ENCODE measurements around the gene FBXO45. TPM values are rescaled to one million over a fixed set of nuclear protein-coding genes. Genes with fewer than 3 reads are reported as not detected.

FBXO45 gene
- total and polyA plus RNA-seq, 3 donors from 2014 or later = 11.0 to 20.4 (median 16.4) TPM

DNA sequence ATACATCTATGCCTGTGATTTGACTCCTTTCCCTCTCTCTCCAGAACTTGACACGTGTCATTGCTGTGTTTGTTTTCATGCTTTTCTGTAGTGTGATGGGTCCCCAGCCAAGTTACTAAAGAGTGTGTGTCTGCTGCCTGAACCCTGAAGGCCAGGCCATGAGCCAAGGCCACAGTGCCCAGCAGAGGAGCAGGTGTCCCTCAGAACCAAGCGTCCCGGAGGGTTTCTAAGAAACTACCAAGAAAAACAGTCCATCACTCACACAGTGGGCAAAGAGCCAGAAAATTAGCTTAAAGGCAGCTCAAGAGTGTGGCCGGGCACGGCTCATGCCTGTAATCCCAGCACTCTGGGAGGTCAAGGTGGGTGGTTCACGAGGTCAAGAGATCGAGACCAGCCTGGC lies 35.2 kb downstream of the FBXO45 start:
- H3K27ac ChIP-seq = no peak overlapping the region
- 57 to 63% methylated on average over 7 of the region's 7 CpGs for WGBS, 2 donors
- no peak for TF ChIP-seq POLR2A (IDR thresholded peaks at IDR 0.05)
- TF ChIP-seq, protein P1, sequence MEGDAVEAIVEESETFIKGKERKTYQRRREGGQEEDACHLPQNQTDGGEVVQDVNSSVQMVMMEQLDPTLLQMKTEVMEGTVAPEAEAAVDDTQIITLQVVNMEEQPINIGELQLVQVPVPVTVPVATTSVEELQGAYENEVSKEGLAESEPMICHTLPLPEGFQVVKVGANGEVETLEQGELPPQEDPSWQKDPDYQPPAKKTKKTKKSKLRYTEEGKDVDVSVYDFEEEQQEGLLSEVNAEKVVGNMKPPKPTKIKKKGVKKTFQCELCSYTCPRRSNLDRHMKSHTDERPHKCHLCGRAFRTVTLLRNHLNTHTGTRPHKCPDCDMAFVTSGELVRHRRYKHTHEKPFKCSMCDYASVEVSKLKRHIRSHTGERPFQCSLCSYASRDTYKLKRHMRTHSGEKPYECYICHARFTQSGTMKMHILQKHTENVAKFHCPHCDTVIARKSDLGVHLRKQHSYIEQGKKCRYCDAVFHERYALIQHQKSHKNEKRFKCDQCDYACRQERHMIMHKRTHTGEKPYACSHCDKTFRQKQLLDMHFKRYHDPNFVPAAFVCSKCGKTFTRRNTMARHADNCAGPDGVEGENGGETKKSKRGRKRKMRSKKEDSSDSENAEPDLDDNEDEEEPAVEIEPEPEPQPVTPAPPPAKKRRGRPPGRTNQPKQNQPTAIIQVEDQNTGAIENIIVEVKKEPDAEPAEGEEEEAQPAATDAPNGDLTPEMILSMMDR (IDR thresholded peaks at IDR 0.05) = no peak
- H3K4me3 ChIP-seq = no peak overlapping the region
- intact Hi-C loops (cut with DNase I; ENCODE audit: low total_unique reads) = no loop called here
- no peak for DNase-seq
- no peaks in the 10 kb centered on the region for H3K27me3 ChIP-seq
- H3K4me1 ChIP-seq = no peaks in the 10 kb centered on the region
- no peaks in the 10 kb centered on the region for H3K9me3 ChIP-seq
- H3K36me3 ChIP-seq (ENCODE audit: low read depth, missing control alignments) = no peaks in the 10 kb centered on the region

DNA sequence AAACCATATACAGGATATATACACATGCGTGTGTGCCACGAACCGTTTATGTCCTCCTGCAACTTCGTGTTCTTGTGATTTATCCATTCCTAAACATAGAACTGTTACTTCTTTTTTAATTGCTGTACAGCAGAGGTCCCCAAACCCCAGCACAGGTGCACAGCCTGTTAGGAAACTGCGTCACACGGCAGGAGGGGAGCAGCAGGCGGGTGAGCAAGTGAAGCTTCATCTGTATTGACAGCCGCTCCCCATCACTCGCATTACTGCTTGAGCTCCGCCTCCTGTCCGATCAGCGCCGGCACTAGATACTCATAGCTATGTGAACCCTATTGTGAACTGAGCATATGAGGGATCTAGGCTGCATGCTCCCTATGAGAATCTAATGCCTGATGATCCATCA lies 36.1 kb downstream of the FBXO45 start:
- no peaks in the 10 kb centered on the region for H3K27me3 ChIP-seq
- H3K4me3 ChIP-seq = no peak overlapping the region
- no peak for DNase-seq
- no peaks in the 10 kb centered on the region for H3K4me1 ChIP-seq
- TF ChIP-seq, protein P1 (IDR thresholded peaks at IDR 0.05) = no peak
- TF ChIP-seq POLR2A (IDR thresholded peaks at IDR 0.05) = no peak
- intact Hi-C loops (cut with DNase I; ENCODE audit: low total_unique reads) = no loop called here
- no peaks in the 10 kb centered on the region for H3K9me3 ChIP-seq
- no peaks in the 10 kb centered on the region for H3K36me3 ChIP-seq (ENCODE audit: low read depth, missing control alignments)
- WGBS, 2 donors = 65 to 73% methylated on average over 13 of the region's 13 CpGs
- no peak overlapping the region for H3K27ac ChIP-seq

DNA sequence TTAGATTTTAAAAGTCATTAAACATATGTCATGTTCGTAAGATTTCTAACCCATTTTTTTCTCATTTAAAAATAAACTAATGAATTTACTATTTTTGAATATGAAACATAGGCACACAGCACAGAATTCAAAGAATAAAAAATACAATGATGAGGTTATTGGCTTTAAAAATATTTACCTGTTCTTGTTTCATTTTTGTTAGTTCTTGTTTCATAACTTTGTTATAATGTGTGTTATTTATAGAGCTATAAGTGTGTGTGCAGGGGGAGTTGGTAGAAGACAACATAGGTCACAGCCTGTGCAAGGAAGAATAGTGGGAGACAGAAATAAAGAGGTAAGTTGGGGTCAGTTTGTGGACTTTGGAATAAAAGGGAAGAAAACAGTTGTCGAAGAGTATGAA lies 40.2 kb downstream of the FBXO45 start:
- Histone ChIP-seq H3K9me3 (no peaks in the 10 kb centered on the region), H3K27me3 (no peaks in the 10 kb centered on the region), H3K4me3 (no peak overlapping the region), H3K4me1 (peaks cover 10% of the 10 kb centered on the region), H3K27ac (no peak overlapping the region), H3K36me3 (ENCODE audit: low read depth, missing control alignments) (no peaks in the 10 kb centered on the region)
- TF ChIP-seq POLR2A (IDR thresholded peaks at IDR 0.05) = no peak
- TF ChIP-seq, protein P1 (IDR thresholded peaks at IDR 0.05) = no peak
- WGBS, 2 donors = 89 to 90% methylated on average over 2 of the region's 2 CpGs
- DNase-seq = no peak
- intact Hi-C loops (cut with DNase I; ENCODE audit: low total_unique reads) = no loop called here

DNA sequence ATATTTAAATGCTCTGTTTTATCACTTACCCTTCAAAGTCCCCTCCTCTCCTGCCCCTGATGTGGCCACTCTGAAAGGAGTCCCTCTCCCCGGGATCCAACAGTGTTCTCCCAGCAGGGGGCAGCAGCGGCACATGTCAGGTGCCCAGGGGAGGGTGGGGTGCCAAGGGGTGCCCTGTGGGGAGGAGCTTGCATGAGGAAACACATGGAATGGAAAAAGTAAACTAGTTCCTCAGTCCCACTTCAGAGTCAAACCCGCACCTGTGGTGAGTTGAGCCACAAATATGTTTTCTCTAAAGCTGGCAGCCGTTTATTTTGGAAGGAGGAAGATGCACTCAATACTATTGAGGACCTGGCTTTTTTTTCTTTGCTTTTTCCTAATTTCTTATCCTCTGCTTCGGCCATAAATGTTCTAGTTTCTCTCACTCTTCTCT lies 40.9 kb downstream of the FBXO45 start:
- peak; percentile 90 for DNase-seq
- H3K4me3 ChIP-seq = no peak overlapping the region
- H3K27ac ChIP-seq = peak overlapping the region in 1 of 2 donors; percentile 17
- H3K27me3 ChIP-seq = no peaks in the 10 kb centered on the region
- intact Hi-C loops (cut with DNase I; ENCODE audit: low total_unique reads) = no loop called here
- H3K36me3 ChIP-seq (ENCODE audit: low read depth, missing control alignments) = no peaks in the 10 kb centered on the region
- TF ChIP-seq, protein P1 (IDR thresholded peaks at IDR 0.05) = peak; percentile 70 to 78 (median 71)
- no peak for TF ChIP-seq POLR2A (IDR thresholded peaks at IDR 0.05)
- peaks cover 10% of the 10 kb centered on the region for H3K4me1 ChIP-seq
- WGBS, 2 donors = 32 to 36% methylated on average over 5 of the region's 5 CpGs
- no peaks in the 10 kb centered on the region for H3K9me3 ChIP-seq

DNA sequence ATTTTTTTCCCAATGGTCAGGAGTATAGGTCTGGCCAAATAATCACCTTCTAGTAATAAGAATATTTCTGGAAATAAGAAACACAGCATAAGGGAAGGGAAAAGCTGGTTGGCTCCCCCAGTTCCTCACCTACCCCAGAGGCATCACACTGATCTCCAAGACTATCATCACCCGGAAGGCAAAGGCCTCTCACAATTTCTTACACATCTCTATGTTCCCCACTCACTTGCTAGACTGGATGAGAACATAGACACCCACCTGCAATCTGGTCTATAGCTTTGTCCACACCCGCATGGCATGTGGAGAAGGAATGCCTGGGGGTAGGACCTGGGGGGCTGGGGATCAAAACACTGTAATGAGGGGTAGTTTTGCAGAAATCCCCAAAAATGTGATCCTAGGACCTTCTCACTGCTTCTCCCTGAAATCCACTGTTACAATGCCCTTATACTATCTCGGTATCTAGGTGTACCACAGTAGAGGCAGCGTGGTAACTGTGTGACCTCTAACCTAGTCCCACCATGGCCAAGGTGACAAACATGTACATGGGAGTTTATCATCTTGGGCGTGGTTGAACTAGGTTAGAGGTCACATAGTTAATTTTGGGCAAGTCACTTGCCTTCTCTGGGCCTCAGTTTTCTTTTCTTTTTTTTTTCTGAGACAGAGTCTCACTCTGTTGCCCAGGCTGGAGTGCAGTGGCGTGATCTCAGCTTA lies 41.5 kb downstream of the FBXO45 start:
- intact Hi-C loops (cut with DNase I; ENCODE audit: low total_unique reads) = loop anchor here (5.0 kb wide), 1 partner anchor 77 kb away; no protein-coding TSS in a partner anchor
- Histone ChIP-seq H3K4me1 (peaks cover 10% of the 10 kb centered on the region), H3K9me3 (no peaks in the 10 kb centered on the region), H3K27ac (peak overlapping the region in 1 of 2 donors; percentile 17), H3K36me3 (ENCODE audit: low read depth, missing control alignments) (no peaks in the 10 kb centered on the region), H3K27me3 (no peaks in the 10 kb centered on the region), H3K4me3 (no peak overlapping the region)
- 89 to 92% methylated on average over 6 of the region's 6 CpGs for WGBS, 2 donors
- TF ChIP-seq POLR2A (IDR thresholded peaks at IDR 0.05) = no peak
- TF ChIP-seq, protein P1 (IDR thresholded peaks at IDR 0.05) = no peak
- no peak for DNase-seq

All from testis (tissue), 3 donors.